Measurements from ENCODE around the gene TKTL2.

Gene TKTL2, protein sequence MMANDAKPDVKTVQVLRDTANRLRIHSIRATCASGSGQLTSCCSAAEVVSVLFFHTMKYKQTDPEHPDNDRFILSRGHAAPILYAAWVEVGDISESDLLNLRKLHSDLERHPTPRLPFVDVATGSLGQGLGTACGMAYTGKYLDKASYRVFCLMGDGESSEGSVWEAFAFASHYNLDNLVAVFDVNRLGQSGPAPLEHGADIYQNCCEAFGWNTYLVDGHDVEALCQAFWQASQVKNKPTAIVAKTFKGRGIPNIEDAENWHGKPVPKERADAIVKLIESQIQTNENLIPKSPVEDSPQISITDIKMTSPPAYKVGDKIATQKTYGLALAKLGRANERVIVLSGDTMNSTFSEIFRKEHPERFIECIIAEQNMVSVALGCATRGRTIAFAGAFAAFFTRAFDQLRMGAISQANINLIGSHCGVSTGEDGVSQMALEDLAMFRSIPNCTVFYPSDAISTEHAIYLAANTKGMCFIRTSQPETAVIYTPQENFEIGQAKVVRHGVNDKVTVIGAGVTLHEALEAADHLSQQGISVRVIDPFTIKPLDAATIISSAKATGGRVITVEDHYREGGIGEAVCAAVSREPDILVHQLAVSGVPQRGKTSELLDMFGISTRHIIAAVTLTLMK

DNA sequence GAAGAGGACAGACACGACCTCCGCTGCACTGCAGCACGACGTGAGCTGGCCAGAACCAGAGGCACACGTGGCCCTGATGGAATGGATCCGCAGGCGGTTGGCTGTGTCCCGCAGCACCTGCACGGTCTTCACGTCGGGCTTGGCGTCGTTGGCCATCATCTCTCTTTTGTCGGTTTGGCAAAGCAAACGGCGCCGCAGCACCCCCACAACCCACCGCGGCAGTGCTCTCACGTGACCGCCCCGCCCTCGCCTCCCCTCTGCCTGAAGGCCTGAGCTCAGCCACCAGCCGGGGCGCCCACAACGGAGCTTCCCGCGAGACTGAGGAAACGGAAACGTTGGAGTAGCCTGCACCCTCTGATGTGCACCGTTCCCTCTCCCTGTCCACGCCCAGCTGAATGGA lies at the start of gene TKTL2:
Gene TKTL2 (minus strand): TSS at position 179 of the 400 bp plus-strand sequence. CDS start 20 bp downstream, at position 159.
- Mint-ChIP-seq H3K36me3 (no peaks in the 10 kb centered on the region), H3K4me1 (no peaks in the 10 kb centered on the region), H3K27me3 (peaks cover 11% of the 10 kb centered on the region), H3K9me3 (no peaks in the 10 kb centered on the region), H3K4me3 (no peak within 1 kb of the TSS), H3K27ac (no peak within 1 kb of the TSS)

DNA sequence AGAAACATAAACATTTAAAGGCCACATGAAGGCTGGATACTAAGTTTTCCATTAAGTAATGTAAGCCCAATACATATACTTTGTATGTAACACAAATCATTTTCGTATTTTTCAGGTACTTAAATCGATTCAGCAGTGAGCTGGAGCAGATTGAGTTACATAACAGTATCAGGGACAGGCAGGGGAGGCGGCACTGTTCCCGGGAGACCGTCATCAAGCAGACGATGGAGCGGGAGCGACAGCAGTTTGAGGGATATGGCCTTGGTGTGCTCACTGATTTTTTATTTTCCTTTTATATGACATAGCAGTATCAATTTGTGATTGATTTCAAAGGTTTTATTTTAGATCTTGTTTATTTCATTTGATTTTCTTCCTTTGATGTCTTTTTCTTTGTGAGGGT lies 41.6 kb upstream of the TKTL2 start:
- Mint-ChIP-seq H3K9me3 (no peaks in the 10 kb centered on the region), H3K4me3 (no peak overlapping the region), H3K36me3 (peaks cover 34% of the 10 kb centered on the region), H3K27me3 (no peaks in the 10 kb centered on the region), H3K4me1 (peaks cover 3% of the 10 kb centered on the region), H3K27ac (no peak overlapping the region)

DNA sequence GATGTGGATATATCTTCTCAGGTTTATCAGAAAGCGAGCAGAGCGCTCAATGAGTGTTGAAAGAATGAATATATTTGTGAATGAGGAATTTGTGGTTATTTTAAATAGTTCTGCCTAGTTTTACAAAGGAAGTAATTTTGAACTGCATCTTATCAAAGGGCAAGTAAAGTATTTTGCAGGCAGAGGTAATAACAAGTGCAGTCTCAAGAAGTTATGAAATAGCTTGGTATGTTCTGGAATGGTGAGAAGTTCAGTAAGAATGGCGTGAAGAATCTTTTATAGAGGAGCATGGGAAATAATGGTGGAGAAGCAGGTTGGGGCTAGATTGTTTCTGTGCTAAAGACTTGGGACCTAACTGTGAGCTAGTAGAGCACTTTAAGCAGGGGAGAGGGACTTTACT lies 31.8 kb upstream of the TKTL2 start:
- H3K27me3 Mint-ChIP-seq: no peaks in the 10 kb centered on the region
- peak overlapping the region; percentile 0 for H3K27ac Mint-ChIP-seq
- no peak overlapping the region for H3K4me3 Mint-ChIP-seq
- no peaks in the 10 kb centered on the region for H3K9me3 Mint-ChIP-seq
- peaks cover 14% of the 10 kb centered on the region for H3K36me3 Mint-ChIP-seq
- H3K4me1 Mint-ChIP-seq: peaks cover 59% of the 10 kb centered on the region

DNA sequence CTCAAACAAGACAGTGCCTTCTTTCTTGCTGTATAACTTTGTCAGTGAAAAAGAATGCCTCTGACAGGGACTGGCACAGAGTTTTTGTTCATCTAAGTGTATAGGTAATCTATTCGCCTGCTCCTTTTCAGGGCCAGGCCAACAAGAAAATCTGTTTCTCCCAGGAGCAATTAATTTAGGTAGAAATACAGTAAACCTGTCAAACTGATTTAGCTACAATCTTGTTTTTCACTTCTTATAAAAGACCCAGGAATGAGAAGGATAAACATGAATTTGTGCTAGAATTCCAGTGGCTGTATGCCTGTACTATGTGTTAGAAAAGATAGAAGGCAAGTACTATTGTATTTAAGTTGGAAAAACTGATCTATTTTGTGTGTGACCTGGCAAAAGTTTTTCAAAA lies 27.0 kb upstream of the TKTL2 start:
- H3K36me3 Mint-ChIP-seq: peaks cover 8% of the 10 kb centered on the region
- H3K9me3 Mint-ChIP-seq: no peaks in the 10 kb centered on the region
- no peak overlapping the region for H3K4me3 Mint-ChIP-seq
- peaks cover 64% of the 10 kb centered on the region for H3K4me1 Mint-ChIP-seq
- no peak overlapping the region for H3K27ac Mint-ChIP-seq
- no peaks in the 10 kb centered on the region for H3K27me3 Mint-ChIP-seq

DNA sequence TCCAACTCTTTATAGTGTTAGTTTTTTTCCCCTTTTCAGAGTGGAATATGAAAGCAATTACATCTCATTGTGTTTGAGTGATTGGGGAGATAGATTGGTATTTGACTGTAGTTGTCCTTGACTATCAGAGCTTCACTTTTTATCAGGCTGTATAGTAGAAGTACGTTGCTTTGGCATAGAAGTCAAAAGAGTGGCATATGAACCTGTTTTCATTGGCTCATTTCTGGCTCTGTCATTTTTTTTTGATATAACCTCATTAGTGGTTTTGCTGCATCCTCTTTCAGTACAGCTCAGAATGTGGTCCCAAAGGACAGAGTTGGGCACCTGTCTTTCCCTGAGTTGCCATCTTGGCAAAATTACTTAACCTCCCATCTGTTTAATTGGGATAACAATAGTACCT lies 22.3 kb upstream of the TKTL2 start:
- no peaks in the 10 kb centered on the region for H3K27me3 Mint-ChIP-seq
- peak overlapping the region; percentile 91 for H3K27ac Mint-ChIP-seq
- H3K36me3 Mint-ChIP-seq: peaks cover 5% of the 10 kb centered on the region
- H3K9me3 Mint-ChIP-seq: no peaks in the 10 kb centered on the region
- H3K4me3 Mint-ChIP-seq: peak overlapping the region; percentile 94
- peaks cover 29% of the 10 kb centered on the region for H3K4me1 Mint-ChIP-seq

DNA sequence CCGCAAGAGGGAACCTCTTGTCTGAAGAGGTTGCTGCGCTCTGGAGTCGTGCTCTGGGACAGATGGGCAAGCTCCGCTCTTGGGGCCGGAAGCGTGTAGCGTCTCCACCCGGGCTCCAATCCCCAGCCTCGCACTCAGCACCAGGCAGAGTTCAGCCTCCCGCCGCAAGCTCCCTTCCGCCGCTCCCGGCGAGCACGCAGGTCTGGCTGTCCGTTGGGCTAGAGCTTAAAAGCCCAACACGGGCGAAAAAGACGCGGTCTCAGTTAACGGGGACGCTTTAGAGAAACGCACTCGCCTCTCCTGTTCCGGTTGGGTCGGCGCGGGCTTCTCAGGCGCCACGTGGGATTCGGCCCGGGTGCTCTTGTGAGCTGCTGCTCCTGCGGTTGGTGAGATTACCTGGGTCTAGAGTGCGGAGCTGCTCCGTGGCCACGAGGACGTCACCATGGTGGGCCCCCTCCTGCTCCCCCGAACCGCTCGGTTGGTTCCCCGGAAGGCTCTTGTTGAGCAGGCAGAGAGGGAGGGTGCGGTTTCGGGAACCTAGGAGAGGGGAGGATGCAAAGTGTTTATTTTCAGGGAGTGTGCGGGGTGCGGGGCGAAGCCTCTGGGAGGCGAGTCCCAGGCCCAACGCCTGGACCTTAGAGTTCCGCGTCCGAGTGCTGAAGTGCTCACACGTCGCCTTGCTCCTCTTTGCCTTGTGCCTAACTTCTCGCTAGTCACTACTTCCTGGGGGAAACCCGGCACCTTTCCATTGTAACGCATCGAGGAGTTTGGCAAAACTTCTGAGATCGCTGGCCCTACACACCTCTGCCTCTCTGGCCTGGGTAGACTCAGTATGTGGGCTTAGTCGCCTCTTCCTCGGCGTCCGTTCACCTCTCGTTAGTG lies 21.0 kb upstream of the TKTL2 start, which contains the start of gene TMA16:
Gene TMA16 (plus strand): TSS at position 331 of the 882 bp plus-strand sequence. CDS start 112 bp downstream, at position 443.
- peak within 1 kb of the TSS; percentile 97 for H3K4me3 Mint-ChIP-seq
- no peaks in the 10 kb centered on the region for H3K9me3 Mint-ChIP-seq
- H3K4me1 Mint-ChIP-seq: peaks cover 25% of the 10 kb centered on the region

DNA sequence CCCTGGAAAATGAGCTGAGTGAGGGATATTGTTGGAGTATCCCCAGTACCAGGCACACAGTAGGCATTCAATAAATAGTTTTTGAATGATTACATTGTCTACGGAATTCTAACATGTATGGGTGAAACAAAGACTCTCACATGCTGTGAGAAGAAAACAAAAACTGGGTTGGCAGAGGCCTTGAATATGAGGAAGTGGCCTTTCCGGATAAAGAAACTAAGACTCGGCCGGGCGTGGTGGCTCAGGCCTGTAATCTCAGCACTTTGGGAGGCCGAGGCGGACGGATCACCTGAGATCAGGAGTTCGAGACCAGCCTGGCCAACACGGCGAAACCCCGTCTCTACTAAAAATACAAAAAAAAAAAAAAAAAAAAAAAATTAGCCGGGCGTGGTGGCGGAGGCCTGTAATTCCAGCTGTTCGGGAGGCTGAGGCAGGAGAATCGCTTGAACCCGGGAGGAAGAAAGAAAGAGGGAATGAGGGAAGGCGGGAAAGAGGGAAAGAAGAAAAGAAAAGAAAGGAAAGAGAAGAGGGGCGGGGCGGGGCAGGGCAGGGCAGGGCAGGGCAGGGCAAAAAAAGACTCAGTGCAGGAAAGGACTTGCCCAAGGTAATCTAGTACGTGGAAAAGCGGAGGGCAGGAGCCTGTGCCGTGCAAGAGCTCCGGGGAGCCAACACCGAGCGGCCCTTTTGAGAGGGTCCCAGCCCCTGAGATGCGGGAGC lies 20.2 kb upstream of the TKTL2 start:
- Mint-ChIP-seq H3K27ac (peak overlapping the region; percentile 97), H3K4me1 (peaks cover 25% of the 10 kb centered on the region), H3K4me3 (peak overlapping the region; percentile 97), H3K9me3 (no peaks in the 10 kb centered on the region), H3K27me3 (peaks cover 4% of the 10 kb centered on the region), H3K36me3 (peaks cover 5% of the 10 kb centered on the region)

More for the DNA sequence above, 21.0 kb upstream of the TKTL2 start, which contains the start of gene TMA16:
- Mint-ChIP-seq H3K36me3 (peaks cover 5% of the 10 kb centered on the region), H3K27me3 (peaks cover 2% of the 10 kb centered on the region), H3K27ac (peak within 1 kb of the TSS; percentile 97)

DNA sequence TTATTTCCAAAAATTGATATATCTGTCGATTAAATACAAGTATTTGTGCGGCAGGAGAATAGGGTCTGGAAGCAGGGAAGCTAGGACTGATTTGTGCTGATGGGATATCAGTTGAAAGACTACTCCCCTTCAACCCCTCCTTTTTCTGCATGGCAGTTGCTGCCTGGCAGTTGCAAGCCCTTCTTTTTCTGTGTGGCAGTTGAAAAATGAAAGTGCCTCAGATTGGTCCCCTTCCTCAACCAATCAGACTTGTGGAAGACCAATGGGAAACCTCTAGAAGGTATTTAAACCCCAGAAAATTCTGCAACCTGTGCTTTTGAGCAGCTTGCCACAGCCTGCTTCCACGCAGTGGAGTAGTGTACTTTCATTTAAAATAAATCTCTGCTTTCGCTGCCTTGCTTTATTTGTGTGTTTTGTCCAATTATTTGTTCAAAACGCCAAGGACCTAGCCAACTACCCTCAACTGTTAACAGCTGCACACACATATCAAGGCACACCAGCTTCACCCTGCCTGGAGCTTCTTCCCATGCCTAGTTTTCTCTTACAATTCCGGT lies 19.5 kb upstream of the TKTL2 start:
- Mint-ChIP-seq H3K4me1 (peaks cover 24% of the 10 kb centered on the region), H3K27me3 (peaks cover 4% of the 10 kb centered on the region), H3K4me3 (peak overlapping the region; percentile 97), H3K36me3 (peaks cover 5% of the 10 kb centered on the region), H3K9me3 (no peaks in the 10 kb centered on the region), H3K27ac (no peak overlapping the region)

DNA sequence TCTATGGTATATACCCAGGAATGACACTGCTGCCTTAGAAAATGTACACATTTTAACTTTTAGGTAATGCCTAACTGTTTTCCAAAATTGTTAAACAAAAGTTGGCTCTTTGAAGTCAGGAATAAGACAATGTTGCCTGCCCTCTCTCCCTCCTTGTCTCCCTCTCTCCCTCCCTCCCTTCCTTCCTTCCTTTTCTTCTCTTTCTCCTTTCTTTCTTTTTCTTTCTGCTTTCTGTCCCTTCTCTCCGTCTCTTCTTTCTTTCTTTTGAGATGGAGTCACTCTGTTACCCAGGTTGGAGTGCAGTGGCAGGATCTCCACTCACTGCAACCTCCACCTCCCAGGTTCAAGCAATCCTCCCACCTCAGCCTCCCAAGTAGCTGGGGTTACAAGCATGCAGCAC lies 16.4 kb upstream of the TKTL2 start:
- H3K4me1 Mint-ChIP-seq: peaks cover under 1% of the 10 kb centered on the region
- H3K27ac Mint-ChIP-seq: no peak overlapping the region

DNA sequence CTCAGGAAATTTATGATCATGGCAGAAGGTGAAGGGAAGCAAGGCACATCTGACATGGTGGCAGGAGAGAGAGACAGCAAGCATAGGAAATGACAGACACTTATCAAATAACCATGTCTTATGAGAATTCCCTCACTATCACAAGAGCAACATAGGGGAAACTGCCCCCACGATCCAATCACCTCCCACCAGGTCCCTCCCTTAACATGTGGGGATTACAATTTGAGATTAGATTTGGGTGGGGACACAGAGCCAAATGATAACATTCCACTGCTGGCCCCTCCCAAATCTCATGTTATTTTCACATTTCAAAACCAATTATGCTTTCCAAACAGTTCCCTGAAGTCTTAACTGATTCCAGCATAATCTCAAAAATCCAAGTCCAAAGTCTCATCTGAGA lies 12.8 kb upstream of the TKTL2 start:
- Mint-ChIP-seq H3K4me1 (no peaks in the 10 kb centered on the region), H3K4me3 (no peak overlapping the region), H3K27me3 (peaks cover 7% of the 10 kb centered on the region), H3K9me3 (no peaks in the 10 kb centered on the region), H3K36me3 (no peaks in the 10 kb centered on the region), H3K27ac (no peak overlapping the region)

More for the DNA sequence above, 16.4 kb upstream of the TKTL2 start:
- no peaks in the 10 kb centered on the region for H3K9me3 Mint-ChIP-seq
- H3K4me3 Mint-ChIP-seq: no peak overlapping the region
- no peaks in the 10 kb centered on the region for H3K36me3 Mint-ChIP-seq
- H3K27me3 Mint-ChIP-seq: peaks cover 7% of the 10 kb centered on the region

DNA sequence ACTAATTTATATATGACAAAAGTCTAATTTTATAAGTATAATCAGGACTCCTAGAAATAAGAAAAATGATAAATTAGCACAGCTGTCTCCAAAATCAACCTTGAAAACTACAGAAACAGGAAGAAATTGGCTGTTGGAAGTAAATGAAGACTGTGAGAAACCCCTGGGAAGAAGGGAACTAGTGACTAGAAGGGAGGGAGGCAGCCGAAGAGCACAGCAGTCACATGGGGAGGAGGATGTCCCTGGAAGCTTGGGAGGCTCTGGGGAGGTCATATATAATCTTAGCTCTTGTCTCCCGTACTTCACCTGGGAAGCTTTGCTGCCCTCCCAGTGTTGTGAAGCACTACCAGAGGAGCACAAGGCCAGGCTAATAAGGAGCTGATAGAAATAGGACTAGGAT lies 12.0 kb upstream of the TKTL2 start:
- Mint-ChIP-seq H3K36me3 (no peaks in the 10 kb centered on the region), H3K4me3 (no peak overlapping the region), H3K4me1 (no peaks in the 10 kb centered on the region), H3K27ac (no peak overlapping the region), H3K27me3 (peaks cover 7% of the 10 kb centered on the region), H3K9me3 (no peaks in the 10 kb centered on the region)

DNA sequence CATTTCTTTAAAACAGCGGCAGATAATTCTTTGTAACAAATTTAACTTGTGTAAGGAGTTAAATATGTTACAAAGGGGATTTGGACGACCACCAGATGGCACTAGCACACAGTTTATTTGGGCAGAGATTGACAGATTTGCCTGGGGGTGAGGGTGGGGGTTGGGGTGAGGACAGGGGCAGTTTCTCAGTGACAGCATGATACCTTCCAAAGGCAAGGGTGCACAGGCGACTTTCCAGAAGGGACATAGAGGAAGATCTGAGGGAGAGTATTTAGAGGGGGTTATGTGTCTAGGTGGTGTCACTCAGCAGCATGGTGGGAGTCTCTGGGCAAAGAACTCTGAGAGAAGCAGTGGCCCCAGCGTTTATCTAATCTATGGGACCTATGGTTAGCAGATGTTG lies 11.4 kb upstream of the TKTL2 start:
- Mint-ChIP-seq H3K27ac (no peak overlapping the region), H3K27me3 (peaks cover 5% of the 10 kb centered on the region), H3K9me3 (no peaks in the 10 kb centered on the region), H3K4me3 (no peak overlapping the region), H3K36me3 (no peaks in the 10 kb centered on the region), H3K4me1 (no peaks in the 10 kb centered on the region)

DNA sequence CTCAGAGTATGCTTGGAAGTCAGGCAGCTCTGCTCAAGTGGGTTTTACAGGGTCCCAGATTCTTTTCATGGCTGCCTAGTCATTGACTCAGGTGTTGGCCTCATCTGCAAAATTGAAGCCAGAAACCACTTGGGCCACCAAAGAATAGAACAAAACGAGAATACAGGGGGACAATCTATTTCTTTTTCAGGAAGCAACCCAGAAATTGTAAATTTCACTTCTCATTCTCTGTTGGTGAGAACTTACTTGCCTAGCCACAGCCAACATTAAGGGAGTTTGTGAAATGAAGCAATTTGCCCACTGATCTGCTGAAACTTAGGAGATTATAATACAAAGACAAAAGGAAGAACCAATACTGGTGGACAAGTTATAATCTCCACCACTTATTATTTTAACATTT lies 8.6 kb upstream of the TKTL2 start:
- Mint-ChIP-seq H3K4me3 (no peak overlapping the region), H3K27ac (no peak overlapping the region), H3K9me3 (no peaks in the 10 kb centered on the region), H3K27me3 (peaks cover 7% of the 10 kb centered on the region), H3K36me3 (no peaks in the 10 kb centered on the region), H3K4me1 (no peaks in the 10 kb centered on the region)

DNA sequence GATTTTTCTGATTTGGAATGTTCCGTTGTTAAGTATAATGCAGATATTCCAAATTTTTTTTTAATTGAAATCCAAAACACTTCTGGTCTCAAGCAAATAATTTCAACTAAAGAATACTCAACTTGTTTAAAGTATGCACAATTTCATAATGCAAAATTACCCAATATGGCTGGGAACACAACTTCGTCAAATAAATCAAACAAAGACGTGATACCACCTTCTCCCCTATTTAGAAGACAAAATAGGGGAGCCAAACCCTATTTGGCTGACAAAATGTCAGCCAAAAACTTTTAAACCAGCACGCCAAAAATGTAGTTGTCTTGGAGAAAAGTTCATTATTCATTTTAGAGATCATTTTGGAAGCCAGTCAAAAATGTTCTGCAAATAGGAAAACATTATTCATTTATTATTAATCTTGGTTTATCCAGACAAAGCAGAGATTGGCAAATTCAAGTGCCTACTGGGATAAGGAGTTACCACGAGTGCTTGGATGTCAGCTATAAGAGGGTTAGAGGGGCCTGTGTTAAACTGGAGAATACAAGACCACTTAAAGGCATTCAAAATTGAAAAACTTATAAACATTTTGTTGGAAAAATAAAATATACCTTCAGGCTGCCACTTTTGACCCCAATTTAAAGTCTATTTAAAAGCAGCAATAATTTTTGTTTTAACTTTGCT lies 3.3 kb upstream of the TKTL2 start:
- no peak overlapping the region for H3K27ac Mint-ChIP-seq
- peaks cover 10% of the 10 kb centered on the region for H3K27me3 Mint-ChIP-seq
- no peaks in the 10 kb centered on the region for H3K9me3 Mint-ChIP-seq
- H3K4me1 Mint-ChIP-seq: no peaks in the 10 kb centered on the region
- no peaks in the 10 kb centered on the region for H3K36me3 Mint-ChIP-seq
- no peak overlapping the region for H3K4me3 Mint-ChIP-seq
